Activated naive CD8-positive, alpha-beta T cell treated with anti-CD3 and anti-CD28 coated beads for 36 hours (primary cell): ENCODE data around the gene BCAS3. TPM values are rescaled to one million over a fixed set of nuclear protein-coding genes. Genes with fewer than 3 reads are reported as not detected.

Experiments
- DNase-seq: peaks from one replicate; pipeline ENCODE4 v3.0.0; 2021
- H3K27ac Mint-ChIP-seq: one replicate; pipeline ENCODE4 v1.8.0; 2022; ENCODE audit warnings: mild to moderate bottlenecking, moderate library complexity, mixed read lengths
- H3K27me3 Mint-ChIP-seq: one replicate; pipeline ENCODE4 v1.8.0; 2022; ENCODE audit warnings: mild to moderate bottlenecking, mixed read lengths
- H3K36me3 Mint-ChIP-seq: one replicate; pipeline ENCODE4 v1.8.0; 2021; ENCODE audit warnings: mild to moderate bottlenecking, mixed read lengths
- H3K4me1 Mint-ChIP-seq: one replicate; pipeline ENCODE4 v1.8.0; 2021; ENCODE audit warnings: mixed read lengths
- H3K4me3 Mint-ChIP-seq: one replicate; pipeline ENCODE4 v1.8.0; 2022; ENCODE audit warnings: mild to moderate bottlenecking, moderate library complexity, mixed read lengths
- H3K9me3 Mint-ChIP-seq: one replicate; pipeline ENCODE4 v1.8.0; 2022; ENCODE audit warnings: mixed read lengths
- total RNA-seq, 2 experiments: library from RNA; stranded (reverse); gene quantifications; one replicate each; pipeline ENCODE4 v1.2.3, GENCODE V29; 2021

The BCAS3 gene
- total RNA-seq, result 1 to 10 TPM; 4.9 to 7.0 TPM

GRCh38 chr17:60677308-60678117 is at the start of gene BCAS3:
BCAS3 (plus strand) TSS chr17:60677851.
- Mint-ChIP-seq H3K4me3 (peak within 1 kb of the TSS; percentile 98), H3K9me3 (no peaks in the 10 kb centered on the region), H3K27me3 (no peaks in the 10 kb centered on the region), H3K27ac (peak within 1 kb of the TSS; percentile 87), H3K36me3 (no peaks in the 10 kb centered on the region), H3K4me1 (peaks cover 14% of the 10 kb centered on the region)
- peak; percentile 97 for DNase-seq

GRCh38 chr17:60628252-60628889 is 49.3 kb upstream of the BCAS3 start:
- Mint-ChIP-seq H3K9me3 (no peaks in the 10 kb centered on the region), H3K4me1 (peaks cover 9% of the 10 kb centered on the region), H3K4me3 (no peak overlapping the region), H3K36me3 (peaks cover 3% of the 10 kb centered on the region), H3K27me3 (no peaks in the 10 kb centered on the region), H3K27ac (no peak overlapping the region)
- DNase-seq, result no peak

GRCh38 chr17:60629120-60629519 is 48.5 kb upstream of the BCAS3 start:
- no peak overlapping the region for H3K4me3 Mint-ChIP-seq
- no peak overlapping the region for H3K27ac Mint-ChIP-seq
- no peak for DNase-seq
- H3K27me3 Mint-ChIP-seq, result no peaks in the 10 kb centered on the region
- peaks cover 2% of the 10 kb centered on the region for H3K36me3 Mint-ChIP-seq
- no peaks in the 10 kb centered on the region for H3K9me3 Mint-ChIP-seq
- peaks cover 5% of the 10 kb centered on the region for H3K4me1 Mint-ChIP-seq

- Mint-ChIP-seq H3K4me3 (no peak overlapping the region), H3K27ac (no peak overlapping the region), H3K36me3 (peaks cover 3% of the 10 kb centered on the region), H3K9me3 (no peaks in the 10 kb centered on the region), H3K27me3 (no peaks in the 10 kb centered on the region), H3K4me1 (peaks cover 5% of the 10 kb centered on the region)
- no peak for DNase-seq
Observed at GRCh38 chr17:60630352-60630751, 47.3 kb upstream of the BCAS3 start.

- Mint-ChIP-seq H3K4me1 (peaks cover 5% of the 10 kb centered on the region), H3K27me3 (no peaks in the 10 kb centered on the region), H3K9me3 (no peaks in the 10 kb centered on the region), H3K36me3 (peaks cover 3% of the 10 kb centered on the region), H3K27ac (no peak overlapping the region), H3K4me3 (no peak overlapping the region)
- no peak for DNase-seq
Observed at GRCh38 chr17:60631119-60631518, 46.5 kb upstream of the BCAS3 start.

- peaks cover 11% of the 10 kb centered on the region for H3K36me3 Mint-ChIP-seq
- H3K27ac Mint-ChIP-seq, result no peak overlapping the region
Observed at GRCh38 chr17:60637683-60638082, 40.0 kb upstream of the BCAS3 start.

GRCh38 chr17:60639019-60639330 is 38.7 kb upstream of the BCAS3 start:
- no peak overlapping the region for H3K27ac Mint-ChIP-seq
- no peak overlapping the region for H3K4me3 Mint-ChIP-seq
- no peaks in the 10 kb centered on the region for H3K9me3 Mint-ChIP-seq
- H3K4me1 Mint-ChIP-seq, result peaks cover 7% of the 10 kb centered on the region
- DNase-seq, result no peak
- peaks cover 11% of the 10 kb centered on the region for H3K36me3 Mint-ChIP-seq
- no peaks in the 10 kb centered on the region for H3K27me3 Mint-ChIP-seq

More at GRCh38 chr17:60637683-60638082, 40.0 kb upstream of the BCAS3 start:
- DNase-seq, result no peak
- Mint-ChIP-seq H3K9me3 (no peaks in the 10 kb centered on the region), H3K27me3 (no peaks in the 10 kb centered on the region), H3K4me1 (peaks cover 7% of the 10 kb centered on the region), H3K4me3 (no peak overlapping the region)

GRCh38 chr17:60640503-60640902 is 37.1 kb upstream of the BCAS3 start:
- peaks cover 10% of the 10 kb centered on the region for H3K36me3 Mint-ChIP-seq
- no peaks in the 10 kb centered on the region for H3K9me3 Mint-ChIP-seq
- H3K4me1 Mint-ChIP-seq, result peaks cover 7% of the 10 kb centered on the region
- H3K27ac Mint-ChIP-seq, result no peak overlapping the region
- H3K4me3 Mint-ChIP-seq, result no peak overlapping the region
- no peaks in the 10 kb centered on the region for H3K27me3 Mint-ChIP-seq
- DNase-seq, result no peak

- no peaks in the 10 kb centered on the region for H3K27me3 Mint-ChIP-seq
- DNase-seq, result no peak
- H3K27ac Mint-ChIP-seq, result no peak overlapping the region
- H3K4me3 Mint-ChIP-seq, result no peak overlapping the region
- no peaks in the 10 kb centered on the region for H3K9me3 Mint-ChIP-seq
- H3K4me1 Mint-ChIP-seq, result peaks cover 10% of the 10 kb centered on the region
- peaks cover 10% of the 10 kb centered on the region for H3K36me3 Mint-ChIP-seq
Observed at GRCh38 chr17:60641126-60641525, 36.5 kb upstream of the BCAS3 start.

- H3K9me3 Mint-ChIP-seq, result no peaks in the 10 kb centered on the region
- H3K27me3 Mint-ChIP-seq, result no peaks in the 10 kb centered on the region
- H3K36me3 Mint-ChIP-seq, result peaks cover 10% of the 10 kb centered on the region
- H3K4me1 Mint-ChIP-seq, result peaks cover 12% of the 10 kb centered on the region
- no peak overlapping the region for H3K4me3 Mint-ChIP-seq
- no peak overlapping the region for H3K27ac Mint-ChIP-seq
- peak; percentile 28 for DNase-seq
Observed at GRCh38 chr17:60641810-60642220, 35.8 kb upstream of the BCAS3 start.

- Mint-ChIP-seq H3K27me3 (no peaks in the 10 kb centered on the region), H3K4me1 (peaks cover 12% of the 10 kb centered on the region), H3K36me3 (peaks cover 26% of the 10 kb centered on the region), H3K9me3 (no peaks in the 10 kb centered on the region), H3K4me3 (no peak overlapping the region), H3K27ac (no peak overlapping the region)
- DNase-seq, result no peak
Observed at GRCh38 chr17:60645918-60646523, 31.6 kb upstream of the BCAS3 start.

GRCh38 chr17:60646701-60647100 is 30.9 kb upstream of the BCAS3 start:
- no peaks in the 10 kb centered on the region for H3K27me3 Mint-ChIP-seq
- peaks cover 23% of the 10 kb centered on the region for H3K36me3 Mint-ChIP-seq
- peaks cover 11% of the 10 kb centered on the region for H3K4me1 Mint-ChIP-seq
- no peak for DNase-seq
- no peaks in the 10 kb centered on the region for H3K9me3 Mint-ChIP-seq
- no peak overlapping the region for H3K27ac Mint-ChIP-seq
- no peak overlapping the region for H3K4me3 Mint-ChIP-seq

GRCh38 chr17:60647705-60648104 is 29.9 kb upstream of the BCAS3 start:
- no peak for DNase-seq
- no peak overlapping the region for H3K27ac Mint-ChIP-seq
- H3K36me3 Mint-ChIP-seq, result peaks cover 22% of the 10 kb centered on the region
- peaks cover 15% of the 10 kb centered on the region for H3K4me1 Mint-ChIP-seq
- no peaks in the 10 kb centered on the region for H3K9me3 Mint-ChIP-seq
- no peaks in the 10 kb centered on the region for H3K27me3 Mint-ChIP-seq
- H3K4me3 Mint-ChIP-seq, result no peak overlapping the region

GRCh38 chr17:60652454-60653247 is 25.0 kb upstream of the BCAS3 start:
- Mint-ChIP-seq H3K4me1 (peaks cover 23% of the 10 kb centered on the region), H3K27me3 (no peaks in the 10 kb centered on the region), H3K9me3 (no peaks in the 10 kb centered on the region), H3K36me3 (peaks cover 25% of the 10 kb centered on the region), H3K27ac (no peak overlapping the region), H3K4me3 (no peak overlapping the region)
- no peak for DNase-seq

- peaks cover 23% of the 10 kb centered on the region for H3K4me1 Mint-ChIP-seq
- H3K36me3 Mint-ChIP-seq, result peaks cover 21% of the 10 kb centered on the region
- no peaks in the 10 kb centered on the region for H3K9me3 Mint-ChIP-seq
- no peak overlapping the region for H3K4me3 Mint-ChIP-seq
- H3K27me3 Mint-ChIP-seq, result no peaks in the 10 kb centered on the region
- DNase-seq, result no peak
- H3K27ac Mint-ChIP-seq, result no peak overlapping the region
Observed at GRCh38 chr17:60653569-60653968, 24.1 kb upstream of the BCAS3 start.
